A172 (cell line): ENCODE results near the gene PDS5A. TPM values are rescaled to one million over a fixed set of nuclear protein-coding genes. Genes with fewer than 3 reads are reported as not detected.
A peak's percentile ranks its signal among the peaks of the same experiment; 100 is the strongest.
"Not testable (repeated sequence)": the region's sequence is repeated elsewhere in the genome, so short reads cannot be mapped to it uniquely, and the experiment has no call there.

Experiments used
- DNase-seq: peaks from one replicate; pipeline ENCODE4 v3.0.0-alpha.2; 2015; ENCODE audit warnings: low spot score
- total RNA-seq: library from RNA; depleted of rRNA; stranded (reverse); fragments of >200 nt; shearing (Covaris generic); gene quantifications from 2 replicates; pipeline ENCODE4 v1.2.3, GENCODE V29; 2014

Gene PDS5A
- total RNA-seq, 1 experiment from 2014 or later: 79.2 TPM

- DNase-seq: no peak
These were observed 137.7 kb downstream of the PDS5A start for GRCh38 chr4:39840027-39840426.

GRCh38 chr4:39838431-39838830, 139.3 kb downstream of the PDS5A start:
- not testable (repeated sequence) for DNase-seq

- no peak for DNase-seq
These were observed 143.4 kb downstream of the PDS5A start for GRCh38 chr4:39834269-39834668.

- DNase-seq: peak; percentile 53
These were observed 151.9 kb downstream of the PDS5A start for GRCh38 chr4:39825741-39826231.

- DNase-seq: no peak
These were observed 152.6 kb downstream of the PDS5A start for GRCh38 chr4:39825090-39825489.

- no peak for DNase-seq
These were observed 154.5 kb downstream of the PDS5A start for GRCh38 chr4:39823191-39823590.

- DNase-seq: no peak
These were observed 155.0 kb downstream of the PDS5A start for GRCh38 chr4:39822662-39823061.

GRCh38 chr4:39821951-39822350, 155.8 kb downstream of the PDS5A start:
- no peak for DNase-seq

- no peak for DNase-seq
These were observed 157.5 kb downstream of the PDS5A start for GRCh38 chr4:39820186-39820585.

GRCh38 chr4:39818646-39819045, 159.1 kb downstream of the PDS5A start:
- DNase-seq: no peak

GRCh38 chr4:39814403-39815185, 163.1 kb downstream of the PDS5A start:
- no peak for DNase-seq

- DNase-seq: not testable (repeated sequence)
These were observed 163.9 kb downstream of the PDS5A start for GRCh38 chr4:39813761-39814160.

GRCh38 chr4:39813033-39813432, 164.7 kb downstream of the PDS5A start:
- DNase-seq: not testable (repeated sequence)

- no peak for DNase-seq
These were observed 165.2 kb downstream of the PDS5A start for GRCh38 chr4:39812500-39812899.

GRCh38 chr4:39808231-39808749, 169.4 kb downstream of the PDS5A start:
- DNase-seq: no peak

GRCh38 chr4:39802005-39802404, 175.7 kb downstream of the PDS5A start:
- DNase-seq: no peak

- not testable (repeated sequence) for DNase-seq
These were observed 184.7 kb downstream of the PDS5A start for GRCh38 chr4:39792976-39793375.

- DNase-seq: no peak
These were observed 185.2 kb downstream of the PDS5A start for GRCh38 chr4:39792529-39792928.

- DNase-seq: no peak
These were observed 185.6 kb downstream of the PDS5A start for GRCh38 chr4:39792128-39792527.

GRCh38 chr4:39786838-39787237, 190.9 kb downstream of the PDS5A start:
- DNase-seq: no peak

GRCh38 chr4:39785083-39785482, 192.6 kb downstream of the PDS5A start:
- no peak for DNase-seq

GRCh38 chr4:39781988-39782387, 195.7 kb downstream of the PDS5A start:
- not testable (repeated sequence) for DNase-seq
